Measurements from ENCODE around the gene KIF5A. TPM values are rescaled to one million over a fixed set of nuclear protein-coding genes. Genes with fewer than 3 reads are reported as not detected.
"Not testable (repeated sequence)": the region's sequence is repeated elsewhere in the genome, so short reads cannot be mapped to it uniquely, and the experiment has no call there.

The KIF5A gene
- under 1 TPM; 0.64 to 0.89 TPM for total RNA-seq

DNA sequence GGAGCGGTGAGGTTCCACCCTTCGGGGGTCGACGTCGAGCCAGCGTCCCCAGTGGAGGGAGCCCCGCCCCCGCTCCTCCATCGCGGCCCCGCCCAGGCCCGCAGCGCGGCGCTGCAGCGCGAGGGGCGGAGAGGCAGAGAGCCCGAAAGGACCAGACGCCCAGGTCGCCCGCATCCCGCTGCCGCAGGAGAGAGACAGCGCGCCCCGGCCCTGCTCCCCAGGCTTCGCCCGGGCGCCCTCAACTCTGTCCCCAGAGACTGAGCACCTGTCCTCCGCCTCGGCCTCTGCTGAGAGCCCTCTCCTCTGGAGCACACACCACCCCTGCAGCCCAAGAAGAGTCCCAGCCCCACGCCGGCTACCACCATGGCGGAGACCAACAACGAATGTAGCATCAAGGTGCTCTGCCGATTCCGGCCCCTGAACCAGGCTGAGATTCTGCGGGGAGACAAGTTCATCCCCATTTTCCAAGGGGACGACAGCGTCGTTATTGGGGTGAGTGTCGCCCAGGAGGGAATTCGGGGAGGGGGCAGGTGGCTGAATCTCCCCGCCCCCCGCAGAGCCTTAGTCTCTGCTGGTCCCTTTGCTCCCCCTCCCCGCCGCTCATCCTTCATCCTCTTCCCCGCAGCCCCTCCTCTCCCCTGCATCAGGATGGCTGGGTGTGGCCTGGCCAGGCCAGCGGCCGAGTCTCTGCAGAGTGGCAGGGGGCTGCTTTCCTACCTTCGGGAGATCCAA is at the start of gene KIF5A:
KIF5A (plus strand) TSS at position 136 of the 732 bp plus-strand sequence; CDS start at position 364, 228 bp downstream.
- peak within 1 kb of the TSS; percentile 20 for H3K27ac Mint-ChIP-seq

DNA sequence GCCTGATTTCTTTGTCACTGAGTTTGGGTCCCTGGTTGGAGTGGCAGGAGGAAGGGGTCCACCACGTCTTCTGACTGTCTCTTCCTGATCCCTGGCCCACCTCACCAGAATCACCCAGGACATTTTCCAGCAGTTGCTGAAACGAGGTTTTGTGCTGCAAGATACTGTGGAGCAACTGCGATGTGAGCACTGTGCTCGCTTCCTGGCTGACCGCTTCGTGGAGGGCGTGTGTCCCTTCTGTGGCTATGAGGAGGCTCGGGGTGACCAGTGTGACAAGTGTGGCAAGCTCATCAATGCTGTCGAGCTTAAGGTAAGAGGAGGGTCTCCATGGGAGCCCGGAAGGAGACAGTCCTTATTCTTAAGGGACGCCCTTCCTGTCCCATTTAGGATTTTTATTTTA is 49.6 kb upstream of the KIF5A start:
- Mint-ChIP-seq H3K4me1 (no peaks in the 10 kb centered on the region), H3K27me3 (no peaks in the 10 kb centered on the region), H3K27ac (no peak overlapping the region), H3K36me3 (ENCODE audit: low read depth) (peaks cover 74% of the 10 kb centered on the region), H3K4me3 (no peak overlapping the region), H3K9me3 (no peaks in the 10 kb centered on the region)
- CTCF ChIA-PET: interaction anchor here (1.3 to 2.7 kb wide), 2 partner anchors 12 to 17 kb away, joined by 3 to 7 read pairs; no protein-coding TSS in a partner anchor
- POLR2A ChIA-PET: no interaction called here
- no peak for DNase-seq

More for the DNA sequence above, at the start of gene KIF5A:
- ChIA-PET CTCF (no interaction called here), POLR2A (no interaction called here)
- peak; percentile 60 for DNase-seq
- Mint-ChIP-seq H3K4me3 (peak within 1 kb of the TSS; percentile 57), H3K36me3 (ENCODE audit: low read depth) (peaks cover 5% of the 10 kb centered on the region), H3K27me3 (peaks cover 14% of the 10 kb centered on the region), H3K9me3 (no peaks in the 10 kb centered on the region), H3K4me1 (peaks cover 37% of the 10 kb centered on the region)

DNA sequence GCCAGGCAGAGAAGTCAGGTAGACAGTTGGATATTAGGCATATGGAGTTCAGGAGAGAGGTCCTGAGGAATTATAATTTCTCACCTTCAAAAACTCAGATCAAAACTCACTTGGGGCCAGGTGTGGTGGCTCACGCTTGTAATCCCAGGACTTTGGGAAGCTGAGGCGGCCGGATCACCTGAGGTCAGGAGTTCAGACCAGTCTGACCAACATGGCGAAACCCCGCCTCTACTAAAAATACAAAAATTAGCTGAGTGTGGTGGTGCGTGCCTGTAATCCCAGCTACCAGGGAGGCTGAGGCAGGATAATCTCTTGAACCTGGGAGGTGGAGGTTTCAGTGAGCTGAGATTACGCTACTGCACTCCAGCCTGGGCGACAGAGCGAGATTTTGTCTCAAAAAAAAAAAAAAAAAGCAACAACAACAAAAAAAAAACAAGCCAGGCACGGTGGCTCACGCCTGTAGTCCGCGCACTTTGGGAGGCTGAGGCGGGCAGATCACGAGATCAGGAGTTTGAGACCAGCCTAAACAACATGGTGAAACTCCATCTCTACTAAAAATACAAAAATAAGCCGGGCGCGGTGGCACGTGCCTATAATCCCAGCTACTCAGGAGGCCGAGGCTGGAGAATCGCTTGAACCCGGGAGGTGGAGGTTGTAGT is 47.4 kb upstream of the KIF5A start:
- POLR2A ChIA-PET, H3K9me3 Mint-ChIP-seq, H3K27ac Mint-ChIP-seq, H3K27me3 Mint-ChIP-seq, H3K4me1 Mint-ChIP-seq, DNase-seq, H3K4me3 Mint-ChIP-seq: not testable (repeated sequence)
- H3K36me3 Mint-ChIP-seq (ENCODE audit: low read depth): peaks cover 69% of the 10 kb centered on the region
- CTCF ChIA-PET: interaction anchor here (1.2 to 3.6 kb wide), 4 partner anchors 12 to 18 kb away, joined by 4 to 16 read pairs (median 7); partner anchors contain the start of gene DDIT3

DNA sequence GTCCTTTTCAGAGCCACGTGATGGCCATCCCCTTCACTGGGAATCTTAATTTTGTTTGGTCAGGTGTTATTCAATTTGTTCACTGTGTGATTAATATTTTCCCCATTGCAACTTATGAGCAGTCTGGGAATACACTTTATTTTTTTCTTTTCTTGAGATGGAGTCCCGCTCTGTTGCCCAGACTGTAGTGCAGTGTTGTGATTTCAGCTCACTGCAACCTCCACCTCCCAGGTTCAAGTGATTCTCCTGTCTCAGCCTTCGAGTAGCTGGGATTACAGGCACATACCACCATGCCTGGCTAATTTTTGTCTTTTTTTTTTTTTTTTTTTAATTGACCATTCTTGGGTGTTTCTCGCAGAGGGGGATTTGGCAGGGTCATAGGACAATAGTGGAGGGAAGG is 43.3 kb upstream of the KIF5A start:
- H3K27ac Mint-ChIP-seq, H3K4me3 Mint-ChIP-seq, H3K27me3 Mint-ChIP-seq, POLR2A ChIA-PET, H3K4me1 Mint-ChIP-seq, DNase-seq, CTCF ChIA-PET, H3K9me3 Mint-ChIP-seq: not testable (repeated sequence)
- H3K36me3 Mint-ChIP-seq (ENCODE audit: low read depth): peaks cover 52% of the 10 kb centered on the region

DNA sequence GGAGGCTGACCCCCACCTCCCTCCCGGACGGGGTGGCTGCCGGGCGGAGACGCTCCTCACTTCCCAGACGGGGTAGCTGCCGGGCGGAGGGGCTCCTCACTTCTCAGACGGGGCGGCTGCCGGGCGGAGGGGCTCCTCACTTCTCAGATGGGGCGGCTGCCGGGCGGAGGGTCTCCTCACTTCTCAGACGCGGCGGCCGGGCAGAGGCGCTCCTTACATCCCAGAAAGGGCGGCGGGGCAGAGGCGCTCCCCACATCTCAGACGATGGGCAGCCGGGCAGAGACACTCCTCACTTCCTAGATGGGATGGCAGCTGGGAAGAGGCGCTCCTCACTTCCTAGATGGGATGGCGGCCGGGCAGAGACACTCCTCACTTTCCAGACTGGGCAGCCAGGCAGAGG is 42.0 kb upstream of the KIF5A start:
- CTCF ChIA-PET, POLR2A ChIA-PET, H3K27me3 Mint-ChIP-seq, DNase-seq, H3K9me3 Mint-ChIP-seq, H3K4me3 Mint-ChIP-seq, H3K27ac Mint-ChIP-seq, H3K4me1 Mint-ChIP-seq: not testable (repeated sequence)
- peaks cover 56% of the 10 kb centered on the region for H3K36me3 Mint-ChIP-seq (ENCODE audit: low read depth)

DNA sequence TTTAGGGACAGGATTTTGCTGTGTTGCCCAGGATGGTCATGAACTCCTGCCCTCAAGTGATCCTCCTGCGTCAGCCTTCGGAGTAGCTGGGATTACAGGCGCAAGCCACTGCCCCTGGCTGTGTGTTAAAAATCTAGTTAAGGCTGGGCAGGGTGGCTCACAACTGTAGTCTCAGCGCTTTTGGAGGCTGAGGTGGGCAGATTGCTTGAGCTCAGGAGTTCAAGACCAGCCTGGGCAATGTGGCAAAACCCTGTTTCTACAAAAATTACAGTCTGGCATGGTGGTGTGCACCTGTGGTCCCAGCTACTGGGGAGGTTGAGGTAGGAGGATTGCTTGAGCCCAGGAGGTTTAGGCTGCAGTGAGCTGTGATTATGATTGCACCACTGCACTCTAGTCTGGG is 38.7 kb upstream of the KIF5A start:
- no peak overlapping the region for H3K4me3 Mint-ChIP-seq
- H3K9me3 Mint-ChIP-seq: no peaks in the 10 kb centered on the region
- peaks cover 56% of the 10 kb centered on the region for H3K36me3 Mint-ChIP-seq (ENCODE audit: low read depth)
- ChIA-PET CTCF (interaction anchor here (1.6 kb wide), 1 partner anchor 32 kb away, joined by 6 read pairs; no protein-coding TSS in a partner anchor), POLR2A (no interaction called here)
- no peak overlapping the region for H3K27ac Mint-ChIP-seq
- peaks cover 2% of the 10 kb centered on the region for H3K4me1 Mint-ChIP-seq
- H3K27me3 Mint-ChIP-seq: no peaks in the 10 kb centered on the region
- no peak for DNase-seq

DNA sequence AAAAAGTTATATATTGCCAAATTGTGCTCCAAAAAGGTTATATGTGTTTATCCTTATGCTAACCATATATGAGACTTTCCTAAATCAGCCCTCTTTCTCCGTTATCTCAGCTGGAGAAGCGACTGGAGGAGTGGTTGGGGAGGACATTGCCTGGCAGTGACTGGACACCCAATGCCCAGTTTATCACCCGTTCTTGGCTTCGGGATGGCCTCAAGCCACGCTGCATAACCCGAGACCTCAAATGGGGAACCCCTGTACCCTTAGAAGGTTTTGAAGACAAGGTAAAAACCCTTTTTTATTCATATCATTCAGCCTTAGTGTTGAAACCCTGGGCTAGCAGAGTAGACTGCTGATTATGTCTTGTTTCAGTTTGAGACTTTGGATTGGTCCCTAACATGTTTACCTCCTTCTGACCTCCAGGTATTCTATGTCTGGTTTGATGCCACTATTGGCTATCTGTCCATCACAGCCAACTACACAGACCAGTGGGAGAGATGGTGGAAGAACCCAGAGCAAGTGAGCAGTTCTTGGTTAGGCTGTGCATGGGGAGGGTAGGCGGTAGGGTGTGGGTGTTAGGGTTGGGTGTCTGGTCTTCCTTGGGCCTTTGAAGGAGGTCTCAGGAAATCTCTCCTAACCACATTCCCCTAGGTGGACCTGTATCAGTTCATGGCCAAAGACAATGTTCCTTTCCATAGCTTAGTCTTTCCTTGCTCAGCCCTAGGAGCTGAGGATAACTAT is 38.1 kb upstream of the KIF5A start:
- Mint-ChIP-seq H3K4me1 (peaks cover 3% of the 10 kb centered on the region), H3K27me3 (no peaks in the 10 kb centered on the region), H3K27ac (no peak overlapping the region), H3K9me3 (no peaks in the 10 kb centered on the region), H3K4me3 (no peak overlapping the region), H3K36me3 (ENCODE audit: low read depth) (peaks cover 61% of the 10 kb centered on the region)
- DNase-seq: no peak
- POLR2A ChIA-PET: no interaction called here
- CTCF ChIA-PET: interaction anchor here (0.7 to 1.6 kb wide), 5 partner anchors 8 to 32 kb away, joined by 3 to 6 read pairs (median 3); no protein-coding TSS in a partner anchor

DNA sequence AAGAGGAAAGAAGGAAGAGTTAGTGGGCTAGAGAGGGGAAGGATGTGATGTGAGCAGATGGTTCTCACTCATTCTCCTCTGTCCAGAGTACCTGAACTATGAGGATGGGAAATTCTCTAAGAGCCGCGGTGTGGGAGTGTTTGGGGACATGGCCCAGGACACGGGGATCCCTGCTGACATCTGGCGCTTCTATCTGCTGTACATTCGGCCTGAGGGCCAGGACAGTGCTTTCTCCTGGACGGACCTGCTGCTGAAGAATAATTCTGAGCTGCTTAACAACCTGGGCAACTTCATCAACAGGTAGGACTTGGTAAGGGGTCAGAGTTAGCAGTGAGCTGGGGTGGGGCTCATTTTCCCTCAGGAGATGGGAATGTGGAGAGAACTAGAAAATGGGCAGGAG is 37.2 kb upstream of the KIF5A start:
- Mint-ChIP-seq H3K27me3 (no peaks in the 10 kb centered on the region), H3K36me3 (ENCODE audit: low read depth) (peaks cover 70% of the 10 kb centered on the region), H3K27ac (peak overlapping the region; percentile 15), H3K9me3 (no peaks in the 10 kb centered on the region), H3K4me1 (peaks cover 11% of the 10 kb centered on the region), H3K4me3 (no peak overlapping the region)
- DNase-seq: no peak
- ChIA-PET POLR2A (no interaction called here), CTCF (interaction anchor here (0.6 to 1.6 kb wide), 5 partner anchors 9 to 45 kb away, joined by 3 to 6 read pairs (median 3); no protein-coding TSS in a partner anchor)

DNA sequence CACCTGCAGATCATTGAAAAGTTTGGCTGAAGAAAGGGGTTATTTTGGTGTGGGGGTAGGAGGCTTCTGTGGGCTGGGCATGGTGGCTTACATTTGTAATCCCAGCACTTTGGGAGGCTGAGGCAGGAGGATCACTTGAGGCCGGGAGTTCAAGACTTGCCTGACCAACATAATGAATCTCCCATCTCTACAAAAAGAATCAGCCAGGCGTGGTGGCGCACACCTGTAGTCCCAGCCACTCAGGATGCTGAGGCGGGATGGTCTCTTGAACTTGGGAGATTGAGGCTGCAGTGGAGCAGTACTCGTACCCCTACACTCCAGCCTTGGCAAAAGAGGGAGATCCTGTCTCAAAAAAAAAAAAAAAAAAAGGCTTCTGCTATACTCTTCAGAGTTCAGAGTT is 36.6 kb upstream of the KIF5A start:
- Mint-ChIP-seq H3K27ac (no peak overlapping the region), H3K36me3 (ENCODE audit: low read depth) (peaks cover 71% of the 10 kb centered on the region)
- no peak for DNase-seq

DNA sequence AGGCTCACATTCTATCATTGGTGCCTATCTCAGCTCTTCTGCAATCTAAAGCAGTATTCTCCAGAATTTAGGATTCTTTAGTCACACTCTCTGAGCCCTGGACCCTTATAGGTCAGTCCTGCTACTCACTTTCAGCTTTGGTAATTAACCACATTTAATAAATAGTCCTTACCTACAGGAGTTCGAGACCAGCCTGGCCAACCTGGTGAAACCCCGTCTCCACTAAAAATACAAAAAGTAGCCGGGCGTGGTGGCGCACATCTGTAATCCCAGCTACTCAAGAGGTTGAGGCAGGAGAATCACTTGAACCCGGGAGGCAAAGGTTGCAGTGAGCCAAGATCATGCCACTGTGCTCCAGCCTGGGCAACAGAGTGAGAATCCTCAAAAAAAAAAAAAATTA is 36.2 kb upstream of the KIF5A start:
- CTCF ChIA-PET, POLR2A ChIA-PET, DNase-seq, H3K27me3 Mint-ChIP-seq, H3K9me3 Mint-ChIP-seq, H3K27ac Mint-ChIP-seq, H3K4me3 Mint-ChIP-seq: not testable (repeated sequence)
- H3K36me3 Mint-ChIP-seq (ENCODE audit: low read depth): peaks cover 71% of the 10 kb centered on the region
- peaks cover 18% of the 10 kb centered on the region for H3K4me1 Mint-ChIP-seq

More for the DNA sequence above, 36.6 kb upstream of the KIF5A start:
- POLR2A ChIA-PET: no interaction called here
- H3K9me3 Mint-ChIP-seq: no peaks in the 10 kb centered on the region
- H3K4me3 Mint-ChIP-seq: no peak overlapping the region
- H3K27me3 Mint-ChIP-seq: no peaks in the 10 kb centered on the region
- H3K4me1 Mint-ChIP-seq: peaks cover 15% of the 10 kb centered on the region
- CTCF ChIA-PET: interaction anchor here (1.6 kb wide), 1 partner anchor 16 kb away, joined by 3 read pairs; no protein-coding TSS in a partner anchor

DNA sequence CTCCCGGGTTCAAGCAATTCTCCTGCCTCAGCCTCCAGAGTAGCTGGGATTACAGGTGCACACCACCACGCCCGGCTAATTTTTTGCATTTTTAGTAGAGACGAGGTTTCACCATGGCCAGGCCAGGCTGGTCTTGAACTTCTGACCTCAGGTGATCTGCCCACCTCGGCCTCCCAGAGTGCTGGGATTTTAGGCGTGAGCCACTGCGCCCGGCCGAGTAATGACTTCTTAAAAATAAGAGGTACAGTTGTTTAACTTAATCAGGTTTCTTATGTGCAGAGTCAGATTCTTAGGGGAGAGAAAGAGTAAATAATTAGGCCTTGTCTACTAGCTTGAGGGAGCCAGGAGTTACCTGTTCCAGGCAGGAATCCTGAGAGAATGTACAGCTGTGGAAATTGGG is 35.6 kb upstream of the KIF5A start:
- H3K9me3 Mint-ChIP-seq, H3K4me3 Mint-ChIP-seq, POLR2A ChIA-PET, DNase-seq, H3K27me3 Mint-ChIP-seq: not testable (repeated sequence)
- CTCF ChIA-PET: interaction anchor here (1.3 to 3.0 kb wide), 3 partner anchors 10 to 23 kb away, joined by 3 to 16 read pairs (median 4); no protein-coding TSS in a partner anchor
- peaks cover 72% of the 10 kb centered on the region for H3K36me3 Mint-ChIP-seq (ENCODE audit: low read depth)
- H3K4me1 Mint-ChIP-seq: peaks cover 23% of the 10 kb centered on the region
- peak overlapping the region; percentile 47 for H3K27ac Mint-ChIP-seq

DNA sequence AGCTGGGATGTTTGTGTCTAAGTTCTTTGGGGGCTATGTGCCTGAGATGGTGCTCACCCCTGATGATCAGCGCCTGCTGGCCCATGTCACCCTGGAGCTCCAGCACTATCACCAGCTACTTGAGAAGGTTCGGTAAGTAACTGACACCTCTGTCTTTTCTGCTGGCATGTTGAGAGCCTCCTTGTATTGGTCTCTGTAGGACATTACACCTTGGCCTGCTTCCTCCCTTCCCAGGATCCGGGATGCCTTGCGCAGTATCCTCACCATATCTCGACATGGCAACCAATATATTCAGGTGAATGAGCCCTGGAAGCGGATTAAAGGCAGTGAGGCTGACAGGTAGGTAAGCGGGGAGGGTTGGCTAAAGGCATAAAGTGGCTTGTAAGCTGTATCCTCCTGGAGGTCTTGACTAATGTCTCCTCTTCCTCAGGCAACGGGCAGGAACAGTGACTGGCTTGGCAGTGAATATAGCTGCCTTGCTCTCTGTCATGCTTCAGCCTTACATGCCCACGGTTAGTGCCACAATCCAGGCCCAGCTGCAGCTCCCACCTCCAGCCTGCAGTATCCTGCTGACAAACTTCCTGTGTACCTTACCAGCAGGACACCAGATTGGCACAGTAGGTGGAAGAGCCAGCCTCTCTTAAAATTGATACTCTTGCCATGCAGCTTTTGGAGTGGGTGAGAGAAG is 35.0 kb upstream of the KIF5A start:
- Mint-ChIP-seq H3K27ac (no peak overlapping the region), H3K27me3 (no peaks in the 10 kb centered on the region), H3K9me3 (no peaks in the 10 kb centered on the region), H3K4me3 (no peak overlapping the region), H3K4me1 (peaks cover 26% of the 10 kb centered on the region), H3K36me3 (ENCODE audit: low read depth) (peaks cover 70% of the 10 kb centered on the region)
- CTCF ChIA-PET: interaction anchor here (0.5 to 3.0 kb wide), 4 partner anchors 9 to 87 kb away, joined by 3 to 16 read pairs (median 4); no protein-coding TSS in a partner anchor
- no peak for DNase-seq
- POLR2A ChIA-PET: no interaction called here

All from activated CD4-positive, alpha-beta T cell treated with anti-CD3 and anti-CD28 coated beads, Interleukin-2, amount 10 ng/mL, durations not matched to agents 7 days and 5 days (primary cell).